HL-60 (cell line): Measurements from ENCODE around the gene MYH10.
"Not testable (repeated sequence)": the region's sequence is repeated elsewhere in the genome, so short reads cannot be mapped to it uniquely, and the experiment has no call there.

Experiments used
- DNase-seq, 2 experiments: peaks; one replicate each; pipeline ENCODE4 v3.0.0-alpha.2; 2010 to 2020; ENCODE audit warnings: low read depth in 1 of 2, low spot score in 1 of 2
- H3K27ac ChIP-seq: fragments of 250-450 bp; sonication (Bioruptor Pico); replicated peaks from 2 replicates; pipeline ENCODE4 v1.5.1; 2020; ENCODE audit warnings: mild to moderate bottlenecking, moderate library complexity
- H3K27me3 ChIP-seq: fragments of 250-450 bp; sonication (Bioruptor Pico); 2 replicates; pipeline ENCODE4 v1.5.1; 2021; ENCODE audit warnings: mild to moderate bottlenecking, moderate library complexity; ENCODE audit not compliant: insufficient read depth, poor library complexity, severe bottlenecking
- H3K4me3 ChIP-seq: replicated peaks from 2 replicates; pipeline ENCODE4 v1.5.1; 2011; ENCODE audit warnings: mild to moderate bottlenecking, control low read depth, low read length; ENCODE audit not compliant: insufficient read depth
- GABPA ChIP-seq: IDR thresholded peaks from 2 replicates; pipeline ENCODE4 v1.6.1; 2012; ENCODE audit warnings: low read depth
- POLR2AphosphoS5 ChIP-seq: IDR thresholded peaks from 2 replicates; pipeline ENCODE4 v1.6.1; 2012; ENCODE audit warnings: low read depth
- SPI1 ChIP-seq: IDR thresholded peaks from 2 replicates; pipeline ENCODE4 v1.6.1; 2012; ENCODE audit warnings: low read depth, mild to moderate bottlenecking, borderline replicate concordance
- TF ChIP-seq, protein P1 (sequence below): IDR thresholded peaks from one replicate; pipeline ENCODE4 v1.5.1; 2011; ENCODE audit warnings: low read length, control low read depth, inconsistent platforms; ENCODE audit not compliant: insufficient read depth
- TF ChIP-seq, protein P2 (sequence below): IDR thresholded peaks from 2 replicates; pipeline ENCODE4 v1.6.1; 2012; ENCODE audit warnings: low read depth; ENCODE audit not compliant: insufficient replicate concordance

MYH10 gene

DNA sequence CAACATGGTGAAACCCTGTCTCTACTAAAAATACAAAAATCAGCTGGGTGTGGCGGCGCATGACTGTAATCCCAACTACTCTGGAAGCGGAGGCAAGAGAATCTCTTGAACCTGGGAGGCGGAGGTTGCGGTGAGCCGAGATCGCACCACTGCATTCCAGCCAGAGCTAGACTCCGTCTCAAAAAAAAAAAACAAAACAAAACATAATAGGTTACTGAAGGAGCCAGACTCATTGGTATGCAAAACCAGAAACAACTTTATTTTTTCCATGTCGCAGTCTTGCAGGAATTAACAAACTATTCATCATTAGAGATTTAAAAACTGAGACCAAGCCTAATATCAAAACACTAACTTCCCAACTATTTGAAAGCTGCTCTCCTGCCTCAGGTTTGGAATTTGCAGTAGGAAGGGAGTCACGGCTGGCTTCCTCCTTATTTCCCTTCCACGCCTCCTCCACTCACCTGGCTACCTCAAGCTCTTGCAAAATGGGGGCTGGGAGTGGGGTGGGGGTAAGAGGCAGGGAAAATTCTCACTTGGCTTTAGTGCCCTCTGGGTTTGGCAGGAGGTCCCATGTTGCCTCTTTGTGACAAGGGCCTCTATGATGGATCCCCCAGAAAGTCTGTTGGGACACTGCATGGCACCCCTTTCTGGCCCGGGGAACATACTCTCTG lies 34.1 kb upstream of the MYH10 start:
- no peak overlapping the region for H3K27ac ChIP-seq
- TF ChIP-seq POLR2AphosphoS5 (no peak), GABPA (no peak), SPI1 (no peak)
- TF ChIP-seq, protein P1, sequence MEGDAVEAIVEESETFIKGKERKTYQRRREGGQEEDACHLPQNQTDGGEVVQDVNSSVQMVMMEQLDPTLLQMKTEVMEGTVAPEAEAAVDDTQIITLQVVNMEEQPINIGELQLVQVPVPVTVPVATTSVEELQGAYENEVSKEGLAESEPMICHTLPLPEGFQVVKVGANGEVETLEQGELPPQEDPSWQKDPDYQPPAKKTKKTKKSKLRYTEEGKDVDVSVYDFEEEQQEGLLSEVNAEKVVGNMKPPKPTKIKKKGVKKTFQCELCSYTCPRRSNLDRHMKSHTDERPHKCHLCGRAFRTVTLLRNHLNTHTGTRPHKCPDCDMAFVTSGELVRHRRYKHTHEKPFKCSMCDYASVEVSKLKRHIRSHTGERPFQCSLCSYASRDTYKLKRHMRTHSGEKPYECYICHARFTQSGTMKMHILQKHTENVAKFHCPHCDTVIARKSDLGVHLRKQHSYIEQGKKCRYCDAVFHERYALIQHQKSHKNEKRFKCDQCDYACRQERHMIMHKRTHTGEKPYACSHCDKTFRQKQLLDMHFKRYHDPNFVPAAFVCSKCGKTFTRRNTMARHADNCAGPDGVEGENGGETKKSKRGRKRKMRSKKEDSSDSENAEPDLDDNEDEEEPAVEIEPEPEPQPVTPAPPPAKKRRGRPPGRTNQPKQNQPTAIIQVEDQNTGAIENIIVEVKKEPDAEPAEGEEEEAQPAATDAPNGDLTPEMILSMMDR = no peak
- TF ChIP-seq, protein P2, sequence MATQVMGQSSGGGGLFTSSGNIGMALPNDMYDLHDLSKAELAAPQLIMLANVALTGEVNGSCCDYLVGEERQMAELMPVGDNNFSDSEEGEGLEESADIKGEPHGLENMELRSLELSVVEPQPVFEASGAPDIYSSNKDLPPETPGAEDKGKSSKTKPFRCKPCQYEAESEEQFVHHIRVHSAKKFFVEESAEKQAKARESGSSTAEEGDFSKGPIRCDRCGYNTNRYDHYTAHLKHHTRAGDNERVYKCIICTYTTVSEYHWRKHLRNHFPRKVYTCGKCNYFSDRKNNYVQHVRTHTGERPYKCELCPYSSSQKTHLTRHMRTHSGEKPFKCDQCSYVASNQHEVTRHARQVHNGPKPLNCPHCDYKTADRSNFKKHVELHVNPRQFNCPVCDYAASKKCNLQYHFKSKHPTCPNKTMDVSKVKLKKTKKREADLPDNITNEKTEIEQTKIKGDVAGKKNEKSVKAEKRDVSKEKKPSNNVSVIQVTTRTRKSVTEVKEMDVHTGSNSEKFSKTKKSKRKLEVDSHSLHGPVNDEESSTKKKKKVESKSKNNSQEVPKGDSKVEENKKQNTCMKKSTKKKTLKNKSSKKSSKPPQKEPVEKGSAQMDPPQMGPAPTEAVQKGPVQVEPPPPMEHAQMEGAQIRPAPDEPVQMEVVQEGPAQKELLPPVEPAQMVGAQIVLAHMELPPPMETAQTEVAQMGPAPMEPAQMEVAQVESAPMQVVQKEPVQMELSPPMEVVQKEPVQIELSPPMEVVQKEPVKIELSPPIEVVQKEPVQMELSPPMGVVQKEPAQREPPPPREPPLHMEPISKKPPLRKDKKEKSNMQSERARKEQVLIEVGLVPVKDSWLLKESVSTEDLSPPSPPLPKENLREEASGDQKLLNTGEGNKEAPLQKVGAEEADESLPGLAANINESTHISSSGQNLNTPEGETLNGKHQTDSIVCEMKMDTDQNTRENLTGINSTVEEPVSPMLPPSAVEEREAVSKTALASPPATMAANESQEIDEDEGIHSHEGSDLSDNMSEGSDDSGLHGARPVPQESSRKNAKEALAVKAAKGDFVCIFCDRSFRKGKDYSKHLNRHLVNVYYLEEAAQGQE = no peak
- no peak for DNase-seq
- H3K27me3 ChIP-seq = no peaks in the 10 kb centered on the region
- H3K4me3 ChIP-seq = no peak overlapping the region

DNA sequence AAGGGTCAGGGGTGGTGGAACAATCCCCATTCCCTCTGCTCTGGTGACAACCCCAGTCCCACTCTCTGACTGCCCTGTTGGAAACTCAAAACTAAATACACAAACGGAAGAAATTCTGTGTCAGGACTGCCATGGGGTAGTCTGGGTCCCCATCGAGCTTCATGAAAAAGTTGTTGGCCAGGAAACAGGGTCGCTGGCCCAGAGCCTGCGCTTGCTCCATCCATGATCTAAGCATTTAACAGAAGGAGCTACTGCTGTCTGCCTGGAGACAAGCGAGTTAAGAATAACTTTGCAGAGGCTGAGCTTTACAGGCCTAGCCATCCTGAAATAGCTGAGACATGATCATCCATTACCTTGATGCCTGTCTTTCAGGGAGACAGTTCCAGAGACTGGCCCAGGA lies 32.4 kb upstream of the MYH10 start:
- TF ChIP-seq POLR2AphosphoS5 (no peak), GABPA (no peak), SPI1 (no peak)
- TF ChIP-seq, protein P1 = no peak
- TF ChIP-seq, protein P2 = no peak
- no peak for DNase-seq
- Histone ChIP-seq H3K4me3 (no peak overlapping the region), H3K27me3 (no peaks in the 10 kb centered on the region), H3K27ac (no peak overlapping the region)

DNA sequence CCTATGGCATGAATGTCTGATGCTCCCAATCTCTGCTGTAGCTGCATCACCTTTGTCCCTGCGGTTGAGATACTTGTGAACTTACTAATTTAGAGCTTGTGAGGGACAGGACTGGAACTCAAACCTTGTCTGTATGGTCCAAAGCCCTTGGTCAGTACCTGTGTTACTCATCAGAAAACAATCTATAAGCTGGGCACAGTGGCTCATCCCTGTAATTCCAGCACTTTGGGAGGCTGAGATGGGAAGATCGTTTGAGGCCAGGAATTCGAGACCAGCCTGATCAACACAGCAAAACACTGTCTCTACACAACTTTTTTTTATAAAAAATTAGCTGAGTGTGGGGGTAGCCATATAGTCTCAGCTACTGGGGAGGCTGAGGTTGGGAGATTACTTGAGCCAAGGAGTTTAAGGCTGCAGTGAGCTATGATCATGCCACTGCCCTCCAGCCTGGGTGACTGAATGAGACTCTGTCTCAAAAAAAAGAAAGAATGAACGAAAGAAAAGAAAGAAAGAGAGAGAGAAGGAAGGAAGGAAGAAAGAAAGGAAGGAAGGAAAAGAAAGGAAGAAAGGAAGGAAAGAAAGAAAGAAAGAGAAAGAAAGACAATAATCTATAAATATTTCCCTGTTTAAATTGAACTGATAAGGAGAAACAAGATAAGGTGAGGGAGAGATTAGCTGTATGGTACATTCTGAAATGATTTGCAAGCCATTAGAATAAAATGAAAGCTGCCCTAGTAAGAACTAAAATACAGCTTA lies 31.7 kb upstream of the MYH10 start:
- no peak for DNase-seq
- H3K27ac ChIP-seq = no peak overlapping the region

DNA sequence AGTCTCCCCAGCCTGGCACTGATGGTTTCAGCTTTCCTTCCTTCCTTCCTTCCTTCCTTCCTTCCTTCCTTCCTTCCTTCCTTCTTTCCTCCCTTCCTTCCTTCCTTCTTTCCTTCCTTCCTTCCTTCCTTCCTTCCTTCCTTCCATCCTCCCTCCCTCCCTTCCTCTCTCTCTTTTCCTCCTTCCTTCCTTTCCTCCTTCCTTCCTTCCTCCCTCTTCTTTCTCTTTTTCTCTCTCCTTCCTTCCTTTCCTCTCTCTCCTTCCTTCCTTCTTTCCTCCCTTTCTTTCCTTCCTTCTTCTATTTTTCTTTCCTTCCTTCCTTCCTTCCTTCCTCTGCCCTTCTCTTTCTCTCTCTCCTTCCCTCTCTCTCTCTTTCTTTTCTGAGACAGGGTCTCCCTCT lies 30.2 kb upstream of the MYH10 start:
- H3K4me3 ChIP-seq, H3K27ac ChIP-seq: not testable (repeated sequence)

More for the DNA sequence above, 31.7 kb upstream of the MYH10 start:
- Histone ChIP-seq H3K4me3 (no peak overlapping the region), H3K27me3 (no peaks in the 10 kb centered on the region)
- TF ChIP-seq, protein P2 = no peak
- TF ChIP-seq GABPA (no peak), POLR2AphosphoS5 (no peak), SPI1 (no peak)
- TF ChIP-seq, protein P1 = no peak

More for the DNA sequence above, 30.2 kb upstream of the MYH10 start:
- H3K27me3 ChIP-seq, DNase-seq: not testable (repeated sequence)
